Stromal cell of bone marrow (primary cell): ENCODE results near the gene SIM1.

Experiments
- DNase-seq: peaks from one replicate; pipeline ENCODE4 v3.0.0-alpha.2; 2012; ENCODE audit warnings: low read depth

The SIM1 gene

GRCh38 chr6:100464903-100465700, at the start of gene SIM1:
Gene SIM1, minus strand, starts transcription at chr6:100464921. Its CDS starts 1,453 bp downstream, at chr6:100463468.
- peak; percentile 61 for DNase-seq

GRCh38 chr6:100512203-100512862, 47.6 kb upstream of the SIM1 start:
- no peak for DNase-seq

GRCh38 chr6:100509101-100509500, 44.4 kb upstream of the SIM1 start:
- no peak for DNase-seq

GRCh38 chr6:100506651-100507050, 41.9 kb upstream of the SIM1 start:
- DNase-seq: no peak

- DNase-seq: peak; percentile 69
Measured at GRCh38 chr6:100504786-100505737, 40.3 kb upstream of the SIM1 start.

GRCh38 chr6:100503043-100503705, 38.5 kb upstream of the SIM1 start:
- no peak for DNase-seq

GRCh38 chr6:100493206-100493888, 28.6 kb upstream of the SIM1 start:
- DNase-seq: no peak

- DNase-seq: no peak
Measured at GRCh38 chr6:100491952-100492670, 27.4 kb upstream of the SIM1 start.

GRCh38 chr6:100490065-100490464, 25.3 kb upstream of the SIM1 start:
- no peak for DNase-seq

GRCh38 chr6:100488244-100488643, 23.5 kb upstream of the SIM1 start:
- peak; percentile 40 for DNase-seq

- DNase-seq: no peak
Measured at GRCh38 chr6:100487638-100488037, 22.9 kb upstream of the SIM1 start.

- no peak for DNase-seq
Measured at GRCh38 chr6:100485268-100485667, 20.5 kb upstream of the SIM1 start.

GRCh38 chr6:100484474-100484873, 19.8 kb upstream of the SIM1 start:
- DNase-seq: no peak

- no peak for DNase-seq
Measured at GRCh38 chr6:100482698-100483097, 18.0 kb upstream of the SIM1 start.

- DNase-seq: no peak
Measured at GRCh38 chr6:100479179-100480035, 14.7 kb upstream of the SIM1 start.

- DNase-seq: no peak
Measured at GRCh38 chr6:100475554-100476320, 11.0 kb upstream of the SIM1 start.

GRCh38 chr6:100473182-100473581, 8.5 kb upstream of the SIM1 start:
- no peak for DNase-seq

GRCh38 chr6:100472674-100473073, 8.0 kb upstream of the SIM1 start:
- no peak for DNase-seq
